Endodermal cell (in vitro differentiated cells): Measurements from ENCODE around the gene LATS1. TPM values are rescaled to one million over a fixed set of nuclear protein-coding genes. Genes with fewer than 3 reads are reported as not detected.
A peak's percentile ranks its signal among the peaks of the same experiment; 100 is the strongest.

Source experiments
- DNase-seq: peaks from one replicate; pipeline ENCODE4 v3.0.0-alpha.2; 2017
- H3K27ac ChIP-seq: 2 replicates; pipeline ENCODE4 v1.5.1; 2013; ENCODE audit warnings: mild to moderate bottlenecking, low read depth, low read length, moderate library complexity
- H3K27me3 ChIP-seq: 2 replicates; pipeline ENCODE4 v1.6.1; 2013; ENCODE audit warnings: mild to moderate bottlenecking, low read length, moderate library complexity; ENCODE audit not compliant: insufficient read depth, control insufficient read depth, poor library complexity, severe bottlenecking
- H3K36me3 ChIP-seq: 2 replicates; pipeline ENCODE4 v1.7.0; 2013; ENCODE audit warnings: mild to moderate bottlenecking, low read length, moderate library complexity; ENCODE audit not compliant: control insufficient read depth, insufficient read depth
- H3K4me1 ChIP-seq: one replicate; pipeline ENCODE4 v1.7.0; 2013; ENCODE audit warnings: low read length; ENCODE audit not compliant: control insufficient read depth, insufficient read depth
- H3K4me3 ChIP-seq: 2 replicates; pipeline ENCODE4 v1.5.1; 2013; ENCODE audit warnings: mild to moderate bottlenecking, low read length, moderate library complexity
- H3K9ac ChIP-seq: 2 replicates; pipeline ENCODE4 v1.6.1; 2013; ENCODE audit warnings: mild to moderate bottlenecking, low read length, moderate library complexity; ENCODE audit not compliant: poor library complexity, severe bottlenecking; ENCODE audit errors: extremely low read depth
- H3K9me3 ChIP-seq: 2 replicates; pipeline ENCODE4 v1.6.1; 2013; ENCODE audit warnings: mild to moderate bottlenecking, low read length, moderate library complexity; ENCODE audit not compliant: control insufficient read depth
- H3K27ac Mint-ChIP-seq: 2 replicates; pipeline ENCODE4 v1.8.0; 2020; ENCODE audit warnings: mixed read lengths
- H3K27me3 Mint-ChIP-seq: 2 replicates; pipeline ENCODE4 v1.8.0; 2021; ENCODE audit warnings: mild to moderate bottlenecking, mixed read lengths; ENCODE audit not compliant: insufficient read depth
- H3K36me3 Mint-ChIP-seq: 2 replicates; pipeline ENCODE4 v1.8.0; 2020; ENCODE audit warnings: low read depth, mixed read lengths
- H3K4me1 Mint-ChIP-seq: 2 replicates; pipeline ENCODE4 v1.8.0; 2020; ENCODE audit warnings: mixed read lengths
- H3K4me3 Mint-ChIP-seq: 2 replicates; pipeline ENCODE4 v1.8.0; 2020; ENCODE audit warnings: mild to moderate bottlenecking, moderate library complexity, mixed read lengths
- H3K9me3 Mint-ChIP-seq: 2 replicates; pipeline ENCODE4 v1.8.0; 2020; ENCODE audit warnings: mild to moderate bottlenecking, mixed read lengths
- WGBS, 2 experiments: methylation state at CpG; one replicate each; pipeline versions ENCODE4 v1.1.5 to v1.1.7; 2013; ENCODE audit warnings: missing lambda C conversion rate in 2 of 2, mixed read lengths in 1 of 2; ENCODE audit not compliant: insufficient coverage in 1 of 2, insufficient read length in 1 of 2; 5-methylcytosine and 5-hydroxymethylcytosine counted together
- total RNA-seq, 2 donors: library from RNA; stranded (reverse); fragmentation: NEBNext Ultra II Directional in 1 of 2; extraction: Animal tissue kit (Norgen Biotek cat#: 25700) in 1 of 2; gene quantifications; 2 replicates in 1 of 2; 3 replicates in 1 of 2; pipeline ENCODE4 v1.2.1, GENCODE V29; 2021
- TF ChIP-seq, protein P1 (sequence below): fragments of 200-600 bp; sonication (generic); conservative IDR thresholded peaks from 2 replicates; pipeline ENCODE4 v1.5.0; 2021; ENCODE audit warnings: antibody characterized with exemption, mild to moderate bottlenecking

Gene LATS1
- total RNA-seq, 2 donors from 2014 or later: 33.7 to 34.7 TPM

DNA sequence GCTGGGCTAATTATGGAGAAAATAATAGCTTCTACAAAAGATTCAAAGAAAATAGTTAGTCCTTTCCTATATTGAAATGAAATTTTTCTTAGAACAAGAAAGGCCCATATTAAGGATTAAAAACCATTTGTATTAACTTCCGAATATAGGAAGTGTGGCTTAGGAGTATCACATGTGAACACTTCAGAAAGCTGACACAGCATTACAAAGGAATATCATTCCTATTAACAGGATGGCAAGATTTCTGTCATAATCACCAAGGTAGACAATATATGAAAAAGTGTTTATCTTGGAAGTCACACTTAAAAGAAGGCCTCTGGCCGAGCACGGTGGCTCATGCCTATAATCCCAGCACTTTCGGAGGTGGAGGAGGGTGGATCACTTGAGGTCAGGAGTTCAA lies 5.4 kb upstream of the LATS1 start:
- no peaks in the 10 kb centered on the region for H3K9me3 ChIP-seq
- no peak overlapping the region for H3K27ac ChIP-seq
- H3K4me1 Mint-ChIP-seq: no peaks in the 10 kb centered on the region
- WGBS, 2 experiments: 94 to 100% methylated on average over 1 to 4 of the region's 4 CpGs
- peaks cover 31% of the 10 kb centered on the region for H3K36me3 Mint-ChIP-seq
- no peak overlapping the region for H3K4me3 Mint-ChIP-seq
- peaks cover 52% of the 10 kb centered on the region for H3K36me3 ChIP-seq
- H3K27ac Mint-ChIP-seq: no peak overlapping the region
- H3K27me3 Mint-ChIP-seq: no peaks in the 10 kb centered on the region
- H3K9me3 Mint-ChIP-seq: no peaks in the 10 kb centered on the region
- TF ChIP-seq, protein P1, sequence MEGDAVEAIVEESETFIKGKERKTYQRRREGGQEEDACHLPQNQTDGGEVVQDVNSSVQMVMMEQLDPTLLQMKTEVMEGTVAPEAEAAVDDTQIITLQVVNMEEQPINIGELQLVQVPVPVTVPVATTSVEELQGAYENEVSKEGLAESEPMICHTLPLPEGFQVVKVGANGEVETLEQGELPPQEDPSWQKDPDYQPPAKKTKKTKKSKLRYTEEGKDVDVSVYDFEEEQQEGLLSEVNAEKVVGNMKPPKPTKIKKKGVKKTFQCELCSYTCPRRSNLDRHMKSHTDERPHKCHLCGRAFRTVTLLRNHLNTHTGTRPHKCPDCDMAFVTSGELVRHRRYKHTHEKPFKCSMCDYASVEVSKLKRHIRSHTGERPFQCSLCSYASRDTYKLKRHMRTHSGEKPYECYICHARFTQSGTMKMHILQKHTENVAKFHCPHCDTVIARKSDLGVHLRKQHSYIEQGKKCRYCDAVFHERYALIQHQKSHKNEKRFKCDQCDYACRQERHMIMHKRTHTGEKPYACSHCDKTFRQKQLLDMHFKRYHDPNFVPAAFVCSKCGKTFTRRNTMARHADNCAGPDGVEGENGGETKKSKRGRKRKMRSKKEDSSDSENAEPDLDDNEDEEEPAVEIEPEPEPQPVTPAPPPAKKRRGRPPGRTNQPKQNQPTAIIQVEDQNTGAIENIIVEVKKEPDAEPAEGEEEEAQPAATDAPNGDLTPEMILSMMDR: no peak
- H3K4me1 ChIP-seq: no peaks in the 10 kb centered on the region
- H3K27me3 ChIP-seq: no peaks in the 10 kb centered on the region
- H3K9ac ChIP-seq: no peak overlapping the region
- no peak for DNase-seq
- H3K4me3 ChIP-seq: no peak overlapping the region

DNA sequence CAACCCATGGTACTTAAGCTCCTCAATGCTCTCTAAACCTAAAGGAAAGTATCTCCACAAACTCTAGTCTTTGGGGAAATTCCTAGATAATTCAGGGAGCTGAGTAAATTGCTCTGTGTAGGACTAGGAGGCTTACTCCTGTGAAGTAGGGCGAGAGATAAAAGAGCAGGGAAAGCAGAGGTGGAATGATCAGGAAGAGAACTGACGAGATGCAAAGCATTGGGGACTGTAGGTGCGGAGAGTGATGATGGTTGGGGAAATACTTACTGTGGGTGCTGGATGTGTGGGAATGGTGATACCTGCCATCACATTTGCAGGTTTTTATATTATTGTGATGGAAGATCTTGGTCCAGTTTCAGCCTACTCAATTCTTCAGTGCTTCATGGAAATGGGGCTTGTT lies 1.6 kb upstream of the LATS1 start:
- Mint-ChIP-seq H3K4me1 (peaks cover 11% of the 10 kb centered on the region), H3K27ac (no peak overlapping the region), H3K27me3 (no peaks in the 10 kb centered on the region), H3K4me3 (peak overlapping the region; percentile 85), H3K36me3 (peaks cover 13% of the 10 kb centered on the region), H3K9me3 (no peaks in the 10 kb centered on the region)
- TF ChIP-seq, protein P1: no peak
- H3K4me3 ChIP-seq: no peak overlapping the region
- H3K27me3 ChIP-seq: no peaks in the 10 kb centered on the region
- DNase-seq: no peak
- H3K27ac ChIP-seq: no peak overlapping the region
- no peaks in the 10 kb centered on the region for H3K4me1 ChIP-seq
- H3K36me3 ChIP-seq: peaks cover 33% of the 10 kb centered on the region
- H3K9ac ChIP-seq: no peak overlapping the region
- no peaks in the 10 kb centered on the region for H3K9me3 ChIP-seq
- 88 to 100% methylated on average over 3 of the region's 3 CpGs for WGBS, 2 experiments

DNA sequence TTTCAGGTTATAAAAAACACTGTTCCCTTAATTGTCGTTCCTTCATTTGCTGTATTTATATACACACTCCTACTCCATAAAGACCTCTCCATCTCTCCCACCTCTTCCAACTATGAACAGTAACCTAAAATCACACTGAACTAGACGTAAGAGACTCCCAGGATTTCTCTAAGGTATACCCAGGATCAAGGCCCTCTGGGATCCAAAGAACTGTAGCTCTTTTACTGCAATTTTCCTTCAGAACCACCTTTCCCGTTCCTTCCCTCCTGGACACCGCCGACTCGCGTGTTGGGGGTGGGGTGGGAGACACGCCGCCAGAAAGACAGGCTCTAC lies 680 bp downstream of the LATS1 start:
- H3K4me3 ChIP-seq: peak overlapping the region; percentile 88
- Mint-ChIP-seq H3K36me3 (peaks cover 17% of the 10 kb centered on the region), H3K4me1 (peaks cover 11% of the 10 kb centered on the region), H3K27me3 (no peaks in the 10 kb centered on the region), H3K9me3 (no peaks in the 10 kb centered on the region), H3K4me3 (peak overlapping the region; percentile 85), H3K27ac (peak overlapping the region; percentile 98)
- peak overlapping the region; percentile 95 for H3K27ac ChIP-seq
- WGBS, 2 experiments: 0% methylated on average over 1 to 9 of the region's 9 CpGs
- peaks cover 16% of the 10 kb centered on the region for H3K36me3 ChIP-seq
- H3K27me3 ChIP-seq: no peaks in the 10 kb centered on the region
- H3K9ac ChIP-seq: peak overlapping the region; percentile 89
- DNase-seq: no peak
- TF ChIP-seq, protein P1: no peak
- H3K9me3 ChIP-seq: no peaks in the 10 kb centered on the region
- H3K4me1 ChIP-seq: no peaks in the 10 kb centered on the region
